ENCODE data around the gene B4GALT6. TPM values are rescaled to one million over a fixed set of nuclear protein-coding genes. Genes with fewer than 3 reads are reported as not detected.

B4GALT6 gene
- total and polyA plus RNA-seq, 2 of the 8 experiments (the other 6 are each of a cell fraction or from before 2014, with no cell fraction given): 6.3 to 41.5 TPM

- Histone ChIP-seq H3K27me3 (replicated peaks in 1 of 4; ENCODE audit: control insufficient read depth in 3 of 4, extremely low read depth in 1 of 4, insufficient read depth in 3 of 4, low read length in 3 of 4) (no peaks in the 10 kb centered on the region), H3K79me1 (ENCODE audit: low read depth, low read length) (no peaks in the 10 kb centered on the region), H3K14ac (ENCODE audit: insufficient read length) (no peak overlapping the region), H2BK20ac (ENCODE audit: low read length) (no peak overlapping the region), H3K36me3 (ENCODE audit: control insufficient read depth in 2 of 4, insufficient read depth in 4 of 4, low read length in 3 of 4) (peaks cover 0 to 21% (median 3%) of the 10 kb centered on the region in 4 experiments; a peak in 2 of 8 replicates), H2BK5ac (ENCODE audit: low read depth, low read length) (no peak overlapping the region), H3K23ac (ENCODE audit: insufficient read length) (no peak overlapping the region), H4K20me1 (replicated peaks in 1 of 2; ENCODE audit: control insufficient read depth in 1 of 2, insufficient read depth in 2 of 2, low read length in 2 of 2) (no peaks in the 10 kb centered on the region), H4K91ac (replicated peaks; ENCODE audit: insufficient read length, low read length) (no peak overlapping the region), H3K56ac (replicated peaks; ENCODE audit: insufficient read length, low read depth, low read length) (no peak overlapping the region), H3K4ac (replicated peaks; ENCODE audit: insufficient read length, low read depth, low read length) (no peak overlapping the region), H4K5ac (ENCODE audit: insufficient read length, low read depth, low read length) (no peak overlapping the region), H3K4me2 (ENCODE audit: insufficient read depth in 1 of 2, low read depth in 2 of 2, low read length in 2 of 2) (no peak overlapping the region), H4K8ac (ENCODE audit: extremely low read depth, insufficient read depth, low read length) (no peak overlapping the region), H2AK5ac (ENCODE audit: low read depth, low read length) (no peak overlapping the region), H3K4me1 (replicated peaks in 1 of 4; ENCODE audit: control insufficient read depth in 3 of 4, insufficient read depth in 4 of 4, low read length in 3 of 4) (no peaks in the 10 kb centered on the region), H3K27ac (ENCODE audit: low read depth, low read length) (no peak overlapping the region), H3K79me2 (ENCODE audit: control insufficient read depth in 1 of 2, insufficient read depth in 2 of 2, low read length in 2 of 2) (no peaks in the 10 kb centered on the region), H2BK12ac (ENCODE audit: low read depth, low read length) (no peak overlapping the region), H2BK120ac (replicated peaks; ENCODE audit: low read depth, low read length) (no peak overlapping the region), H3K4me3 (ENCODE audit: extremely low read depth in 1 of 4, insufficient read depth in 2 of 4, low read depth in 3 of 4, low read length in 4 of 4) (no peak overlapping the region), H3K9me3 (ENCODE audit: insufficient read depth in 2 of 2, low read depth in 1 of 2, low read length in 1 of 2) (peaks cover 10 to 14% of the 10 kb centered on the region in 2 experiments), H2AFZ (ENCODE audit: low read length) (no peak overlapping the region), H2BK15ac (ENCODE audit: low read length) (no peak overlapping the region), H3K23me2 (ENCODE audit: low read depth, low read length) (no peaks in the 10 kb centered on the region), H3K18ac (ENCODE audit: extremely low read depth, low read length) (no peak overlapping the region), H3K9ac (replicated peaks in 1 of 4; ENCODE audit: extremely low read depth in 1 of 4, low read depth in 3 of 4, low read length in 3 of 4) (no peak overlapping the region)
- FAIRE-seq (no peak), DNase-seq (ENCODE audit: low read depth in 1 of 2, low spot score in 2 of 2) (no peak)
- ChIA-PET CTCF (ENCODE audit: partially characterized antibody) (interaction anchor here (0.5 to 1.5 kb wide), 7 partner anchors 13 to 330 kb away, joined by 3 to 7 read pairs (median 3); no protein-coding TSS in a partner anchor), POLR2A (ENCODE audit: partially characterized antibody) (interaction anchor here (0.8 to 1.6 kb wide), 2 partner anchors 9 to 15 kb away, joined by 3 read pairs; no protein-coding TSS in a partner anchor)
- TF ChIP-seq YY1 (IDR thresholded peaks at IDR 0.05; ENCODE audit: low read depth, low read length): no peak
- no peak for TF ChIP-seq FOSL1 (IDR thresholded peaks at IDR 0.05; ENCODE audit: insufficient read depth, low read depth, low read length)
- 94% methylated on average over 13 of the region's 13 CpGs; no CpG with 5 or more reads in 1 of the 2 experiments for WGBS, 2 experiments (ENCODE audit: extremely low coverage in 1 of 2, insufficient coverage in 1 of 2, insufficient read length in 1 of 2, insufficient replicate concordance in 2 of 2, low coverage in 1 of 2, low lambda C conversion rate in 2 of 2, missing lambda C conversion rate in 1 of 2)
Measured at GRCh38 chr18:31624892-31625640, 59.3 kb downstream of the B4GALT6 start.

All from H1 (cell line).